ENCODE data around the gene SYNM. TPM values are rescaled to one million over a fixed set of nuclear protein-coding genes. Genes with fewer than 3 reads are reported as not detected.

Gene SYNM
- total RNA-seq, 1 donor from 2014 or later: 8.7 TPM

Other genes starting within 250 kb of the SYNM start
- not detected in 2 replicates for gene PGPEP1L, start 97.3 kb upstream of the SYNM start, total RNA-seq
- gene TTC23, start 144.5 kb downstream of the SYNM start, total RNA-seq: 17.8 and 18.8 TPM in 2 replicates
- 24.4 and 27.1 TPM in 2 replicates for gene LRRC28, start 146.4 kb downstream of the SYNM start, total RNA-seq